Measurements from ENCODE around the gene ELP2.

DNA sequence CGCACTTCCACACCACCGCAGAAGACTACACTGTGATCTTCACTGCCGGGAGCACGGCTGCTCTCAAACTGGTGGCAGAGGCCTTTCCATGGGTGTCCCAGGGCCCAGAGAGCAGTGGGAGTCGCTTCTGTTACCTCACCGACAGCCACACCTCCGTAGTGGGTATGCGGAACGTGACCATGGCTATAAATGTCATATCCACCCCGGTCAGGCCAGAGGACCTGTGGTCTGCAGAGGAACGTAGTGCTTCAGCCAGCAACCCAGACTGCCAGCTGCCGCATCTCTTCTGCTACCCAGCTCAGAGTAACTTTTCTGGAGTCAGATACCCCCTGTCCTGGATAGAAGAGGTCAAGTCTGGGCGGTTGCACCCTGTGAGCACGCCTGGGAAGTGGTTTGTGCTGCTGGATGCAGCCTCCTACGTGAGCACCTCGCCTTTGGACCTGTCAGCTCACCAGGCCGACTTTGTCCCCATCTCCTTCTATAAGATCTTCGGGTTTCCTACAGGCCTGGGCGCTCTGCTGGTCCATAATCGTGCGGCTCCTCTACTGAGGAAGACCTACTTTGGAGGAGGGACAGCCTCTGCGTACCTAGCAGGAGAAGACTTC lies 70.1 kb downstream of the ELP2 start:
- TF ChIP-seq POLR2A (IDR thresholded peaks at IDR 0.05) (no peak), EP300 (IDR thresholded peaks at IDR 0.05; ENCODE audit: low read depth) (no peak)
- TF ChIP-seq, protein P1, sequence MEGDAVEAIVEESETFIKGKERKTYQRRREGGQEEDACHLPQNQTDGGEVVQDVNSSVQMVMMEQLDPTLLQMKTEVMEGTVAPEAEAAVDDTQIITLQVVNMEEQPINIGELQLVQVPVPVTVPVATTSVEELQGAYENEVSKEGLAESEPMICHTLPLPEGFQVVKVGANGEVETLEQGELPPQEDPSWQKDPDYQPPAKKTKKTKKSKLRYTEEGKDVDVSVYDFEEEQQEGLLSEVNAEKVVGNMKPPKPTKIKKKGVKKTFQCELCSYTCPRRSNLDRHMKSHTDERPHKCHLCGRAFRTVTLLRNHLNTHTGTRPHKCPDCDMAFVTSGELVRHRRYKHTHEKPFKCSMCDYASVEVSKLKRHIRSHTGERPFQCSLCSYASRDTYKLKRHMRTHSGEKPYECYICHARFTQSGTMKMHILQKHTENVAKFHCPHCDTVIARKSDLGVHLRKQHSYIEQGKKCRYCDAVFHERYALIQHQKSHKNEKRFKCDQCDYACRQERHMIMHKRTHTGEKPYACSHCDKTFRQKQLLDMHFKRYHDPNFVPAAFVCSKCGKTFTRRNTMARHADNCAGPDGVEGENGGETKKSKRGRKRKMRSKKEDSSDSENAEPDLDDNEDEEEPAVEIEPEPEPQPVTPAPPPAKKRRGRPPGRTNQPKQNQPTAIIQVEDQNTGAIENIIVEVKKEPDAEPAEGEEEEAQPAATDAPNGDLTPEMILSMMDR (IDR thresholded peaks at IDR 0.05) = no peak
